Lower leg skin (tissue), 4 donors: Measurements from ENCODE around the gene OXNAD1. TPM values are rescaled to one million over a fixed set of nuclear protein-coding genes. Genes with fewer than 3 reads are reported as not detected.
"Not testable (repeated sequence)": the region's sequence is repeated elsewhere in the genome, so short reads cannot be mapped to it uniquely, and the experiment has no call there.

Experiments used
- DNase-seq, 2 donors: peaks; one replicate each; pipeline ENCODE4 v3.0.0-alpha.2; 2019; ENCODE audit warnings: low spot score in 2 of 2
- H3K4me3 ChIP-seq: fragments of 200-600 bp; sonication (generic); 2 replicates; pipeline ENCODE4 v1.5.1; 2017; ENCODE audit warnings: mild to moderate bottlenecking, low read depth; ENCODE audit not compliant: poor library complexity, severe bottlenecking
- CTCF ChIP-seq, 3 donors: fragments of 450-650 bp; IDR thresholded peaks; one replicate each; pipeline ENCODE4 v1.5.1; 2016; ENCODE audit warnings: antibody characterized with exemption in 3 of 3, mild to moderate bottlenecking in 3 of 3, moderate library complexity in 2 of 3
- POLR2A ChIP-seq, 2 donors: fragments of 450-650 bp; IDR thresholded peaks; one replicate each; pipeline ENCODE4 v1.6.1; 2016 to 2017; ENCODE audit warnings: antibody characterized with exemption in 2 of 2, mild to moderate bottlenecking in 1 of 2, moderate library complexity in 1 of 2
- WGBS, 2 donors: methylation state at CpG; one replicate each; pipeline ENCODE4 v1.1.5; 2018; 5-methylcytosine and 5-hydroxymethylcytosine counted together
- intact Hi-C: fragments of 100-400 bp; cut with DNase I; formaldehyde crosslinking; loops from one replicate; pipeline ENCODE4 v1.15.0; 2023; ENCODE audit warnings: low total_unique reads
- total RNA-seq, 4 donors: library from RNA; depleted of rRNA; stranded (reverse); fragments of >200 nt; gene quantifications; one replicate each; pipeline ENCODE4 v1.1.0, GENCODE V29; 2016

OXNAD1 gene
- total RNA-seq, 4 donors from 2014 or later, result 7.6 to 12.7 (median 10.4) TPM

GRCh38 chr3:16309558-16309957, 44.5 kb downstream of the OXNAD1 start:
- 29 to 81% methylated on average over 2 of the region's 2 CpGs for WGBS, 2 donors
- TF ChIP-seq CTCF (IDR thresholded peaks at IDR 0.05) (no peak), POLR2A (IDR thresholded peaks at IDR 0.05) (no peak)
- H3K4me3 ChIP-seq, result no peak overlapping the region
- no peak for DNase-seq
- intact Hi-C loops, result no loop called here

GRCh38 chr3:16310486-16310885, 45.5 kb downstream of the OXNAD1 start:
- intact Hi-C loops, H3K4me3 ChIP-seq, DNase-seq: not testable (repeated sequence)
- WGBS, 2 donors, result 84 to 91% methylated on average over 7 of the region's 7 CpGs

- 26 to 43% methylated on average over 6 of the region's 6 CpGs for WGBS, 2 donors
- DNase-seq, result peak in 1 of 2 donors; percentile 54
- TF ChIP-seq POLR2A (IDR thresholded peaks at IDR 0.05) (no peak), CTCF (IDR thresholded peaks at IDR 0.05) (no peak)
- H3K4me3 ChIP-seq, result no peak overlapping the region
- intact Hi-C loops, result no loop called here
Measured at GRCh38 chr3:16311960-16312451, 47.0 kb downstream of the OXNAD1 start.

- intact Hi-C loops, result no loop called here
- TF ChIP-seq POLR2A (IDR thresholded peaks at IDR 0.05) (no peak), CTCF (IDR thresholded peaks at IDR 0.05) (no peak)
- DNase-seq, result no peak
Measured at GRCh38 chr3:16313886-16314645, 49.1 kb downstream of the OXNAD1 start.

GRCh38 chr3:16315623-16316022, 50.6 kb downstream of the OXNAD1 start:
- WGBS, 2 donors, result 80 to 82% methylated on average over 7 of the region's 7 CpGs
- DNase-seq, result no peak
- intact Hi-C loops, result no loop called here

More at GRCh38 chr3:16313886-16314645, 49.1 kb downstream of the OXNAD1 start:
- no peak overlapping the region for H3K4me3 ChIP-seq
- WGBS, 2 donors, result 88 to 89% methylated on average over 5 of the region's 5 CpGs

More at GRCh38 chr3:16315623-16316022, 50.6 kb downstream of the OXNAD1 start:
- no peak overlapping the region for H3K4me3 ChIP-seq
- TF ChIP-seq CTCF (IDR thresholded peaks at IDR 0.05) (no peak), POLR2A (IDR thresholded peaks at IDR 0.05) (no peak)
